NCI-H2171 treated with DMSO at 0.1 percent for 48 hours (cell line): ENCODE results near the gene C5orf34.
"Not testable (repeated sequence)": the region's sequence is repeated elsewhere in the genome, so short reads cannot be mapped to it uniquely, and the experiment has no call there.

Source experiments
- DNase-seq: peaks from one replicate; lab custom pipeline; 2025; lab: John Stamatoyannopoulos, UW

C5orf34 gene

GRCh38 chr5:43514816-43515677 lies at the start of gene C5orf34:
C5orf34 (minus strand) TSS chr5:43515148; CDS start chr5:43509339, 5,809 bp downstream.
- DNase-seq: peak; percentile 99

GRCh38 chr5:43564289-43564850 lies 49.4 kb upstream of the C5orf34 start:
- DNase-seq: no peak

GRCh38 chr5:43563321-43563720 lies 48.4 kb upstream of the C5orf34 start:
- DNase-seq: no peak

GRCh38 chr5:43561356-43561755 lies 46.4 kb upstream of the C5orf34 start:
- DNase-seq: no peak

- DNase-seq: peak; percentile 31
Observed at GRCh38 chr5:43560128-43560527, 45.2 kb upstream of the C5orf34 start.

GRCh38 chr5:43556857-43557542 lies 42.1 kb upstream of the C5orf34 start, which contains the start of gene PAIP1:
PAIP1 (minus strand) TSS chr5:43557077; CDS start chr5:43556846, 231 bp downstream.
- DNase-seq: peak; percentile 92

GRCh38 chr5:43556607-43556856 lies 41.6 kb upstream of the C5orf34 start:
- not testable (repeated sequence) for DNase-seq

- DNase-seq: peak; percentile 74
Observed at GRCh38 chr5:43555895-43556606, 41.1 kb upstream of the C5orf34 start.

GRCh38 chr5:43554497-43554896 lies 39.5 kb upstream of the C5orf34 start:
- DNase-seq: no peak

GRCh38 chr5:43553381-43553780 lies 38.4 kb upstream of the C5orf34 start:
- no peak for DNase-seq

GRCh38 chr5:43551731-43552130 lies 36.8 kb upstream of the C5orf34 start:
- DNase-seq: no peak

GRCh38 chr5:43549272-43549671 lies 34.3 kb upstream of the C5orf34 start:
- not testable (repeated sequence) for DNase-seq

- no peak for DNase-seq
Observed at GRCh38 chr5:43548358-43548757, 33.4 kb upstream of the C5orf34 start.

- no peak for DNase-seq
Observed at GRCh38 chr5:43547532-43547931, 32.6 kb upstream of the C5orf34 start.

GRCh38 chr5:43543434-43543833 lies 28.5 kb upstream of the C5orf34 start:
- DNase-seq: no peak

- no peak for DNase-seq
Observed at GRCh38 chr5:43540746-43541145, 25.8 kb upstream of the C5orf34 start.

- no peak for DNase-seq
Observed at GRCh38 chr5:43536972-43537371, 22.0 kb upstream of the C5orf34 start.

GRCh38 chr5:43533646-43534045 lies 18.7 kb upstream of the C5orf34 start:
- no peak for DNase-seq

GRCh38 chr5:43530648-43531047 lies 15.7 kb upstream of the C5orf34 start:
- no peak for DNase-seq

- DNase-seq: no peak
Observed at GRCh38 chr5:43523662-43524072, 8.7 kb upstream of the C5orf34 start.

GRCh38 chr5:43520615-43521014 lies 5.7 kb upstream of the C5orf34 start:
- DNase-seq: no peak

- DNase-seq: no peak
Observed at GRCh38 chr5:43515678-43516048, 715 bp upstream of the C5orf34 start.

GRCh38 chr5:43514471-43514815 lies 505 bp downstream of the C5orf34 start:
- DNase-seq: no peak
